Gastrocnemius medialis (tissue), 4 donors: ENCODE data around the gene ROBO3.

ENCODE experiments used
- POLR2A ChIP-seq, 2 donors: fragments of 450-650 bp; IDR thresholded peaks; one replicate each; pipeline ENCODE4 v1.6.1; 2017; ENCODE audit warnings: antibody characterized with exemption in 2 of 2, mild to moderate bottlenecking in 2 of 2, moderate library complexity in 2 of 2
- TF ChIP-seq, protein P1 (sequence below), 5 experiments: fragments of 450-650 bp in 3 of 5; fragments of 200-600 bp in 2 of 5; sonication (generic) in 2 of 5; IDR thresholded peaks in 4 of 5; conservative IDR thresholded peaks in 1 of 5; 1 replicate in 4 of 5; 2 replicates in 1 of 5; pipeline ENCODE4 v1.5.1; 2016 to 2019; ENCODE audit warnings: antibody characterized with exemption in 5 of 5, mild to moderate bottlenecking in 3 of 5, moderate library complexity in 3 of 5

GRCh38 chr11:124896071-124896750, 31.0 kb downstream of the ROBO3 start:
- TF ChIP-seq, protein P1, sequence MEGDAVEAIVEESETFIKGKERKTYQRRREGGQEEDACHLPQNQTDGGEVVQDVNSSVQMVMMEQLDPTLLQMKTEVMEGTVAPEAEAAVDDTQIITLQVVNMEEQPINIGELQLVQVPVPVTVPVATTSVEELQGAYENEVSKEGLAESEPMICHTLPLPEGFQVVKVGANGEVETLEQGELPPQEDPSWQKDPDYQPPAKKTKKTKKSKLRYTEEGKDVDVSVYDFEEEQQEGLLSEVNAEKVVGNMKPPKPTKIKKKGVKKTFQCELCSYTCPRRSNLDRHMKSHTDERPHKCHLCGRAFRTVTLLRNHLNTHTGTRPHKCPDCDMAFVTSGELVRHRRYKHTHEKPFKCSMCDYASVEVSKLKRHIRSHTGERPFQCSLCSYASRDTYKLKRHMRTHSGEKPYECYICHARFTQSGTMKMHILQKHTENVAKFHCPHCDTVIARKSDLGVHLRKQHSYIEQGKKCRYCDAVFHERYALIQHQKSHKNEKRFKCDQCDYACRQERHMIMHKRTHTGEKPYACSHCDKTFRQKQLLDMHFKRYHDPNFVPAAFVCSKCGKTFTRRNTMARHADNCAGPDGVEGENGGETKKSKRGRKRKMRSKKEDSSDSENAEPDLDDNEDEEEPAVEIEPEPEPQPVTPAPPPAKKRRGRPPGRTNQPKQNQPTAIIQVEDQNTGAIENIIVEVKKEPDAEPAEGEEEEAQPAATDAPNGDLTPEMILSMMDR (IDR thresholded peaks at IDR 0.05 in 4 of 5, conservative IDR thresholded peaks at IDR 0.05 in 1 of 5) = no peak
- no peak for TF ChIP-seq POLR2A (IDR thresholded peaks at IDR 0.05)
